GM12878 (cell line): ENCODE results near the gene RARG. TPM values are rescaled to one million over a fixed set of nuclear protein-coding genes. Genes with fewer than 3 reads are reported as not detected.

Source experiments
- ATAC-seq: fragments of 200-7000 bp; cut with Tn5 transposase; 3 replicates; pipeline ENCODE4 v1.9.1; 2020; ENCODE audit warnings: mild to moderate bottlenecking, moderate library complexity
- BruUV-seq: library from RNA; stranded (reverse); fragments of 400-500 nt; replicated peaks from 2 replicates; lab custom pipeline; 2021; lab: Mats Ljungman, UMichigan
- CTCF ChIA-PET: fragments of 300-600 bp; sonication (Branson Sonifier 250); formaldehyde crosslinking; extraction: SDS; loops from one replicate; lab custom pipeline; 2021; ENCODE audit warnings: inconsistent platforms; lab: Yijun Ruan, JAX
- POLR2A ChIA-PET: fragments of 350-600 bp; formaldehyde crosslinking; extraction: SDS; loops from one replicate; lab custom pipeline; 2021; ENCODE audit warnings: inconsistent platforms; lab: Charles Lee
- RAD21 ChIA-PET: fragments of 300-600 bp; sonication (Branson Sonifier 250); formaldehyde crosslinking; loops from one replicate; lab custom pipeline; 2023; ENCODE audit warnings: antibody characterized with exemption; ENCODE audit not compliant: unreplicated experiment; lab: Charles Lee
- SMC1A ChIA-PET: fragments of 300-600 bp; sonication (Branson Sonifier 250); formaldehyde crosslinking; loops from one replicate; lab custom pipeline; 2023; ENCODE audit not compliant: unreplicated experiment, uncharacterized antibody; lab: Charles Lee
- DNase-seq: peaks from one replicate; pipeline ENCODE4 v3.0.0-alpha.2; 2011; ENCODE audit warnings: low read depth, low spot score
- FAIRE-seq: peaks from 3 replicates; lab custom pipeline; 2011; peaks lifted over from hg19 to GRCh38; lab: Jason Lieb, UNC
- H2AFZ ChIP-seq: 2 replicates; pipeline ENCODE4 v1.6.0; 2011; ENCODE audit warnings: low read depth, low read length, control low read depth; ENCODE audit not compliant: control insufficient read depth
- H3K27ac ChIP-seq: 2 replicates; pipeline ENCODE4 v1.5.1; 2011; ENCODE audit warnings: control low read depth; ENCODE audit not compliant: control insufficient read depth, insufficient read depth
- H3K27me3 ChIP-seq, 2 experiments: replicated peaks in 1 of 2; 2 replicates each; pipeline versions ENCODE4 v1.6.0 to v1.6.1; 2011; ENCODE audit warnings: low read length in 1 of 2; ENCODE audit not compliant: control insufficient read depth in 2 of 2, insufficient read depth in 2 of 2
- H3K36me3 ChIP-seq, 2 experiments: 2 replicates each; pipeline ENCODE4 v1.5.1; 2011; ENCODE audit warnings: low read length in 1 of 2; ENCODE audit not compliant: control insufficient read depth in 2 of 2, insufficient read depth in 2 of 2
- H3K4me1 ChIP-seq: 2 replicates; pipeline ENCODE4 v1.6.1; 2011; ENCODE audit warnings: mild to moderate bottlenecking, low read length, moderate library complexity, mixed read lengths; ENCODE audit not compliant: control insufficient read depth, insufficient read depth
- H3K4me2 ChIP-seq: 2 replicates; pipeline ENCODE4 v1.6.0; 2011; ENCODE audit warnings: control low read depth; ENCODE audit not compliant: control insufficient read depth, insufficient read depth
- H3K4me3 ChIP-seq: fragments of 200-600 bp; sonication (generic); 2 replicates; pipeline ENCODE4 v1.5.1; 2016
- H3K79me2 ChIP-seq: 2 replicates; pipeline ENCODE4 v1.6.0; 2011; ENCODE audit warnings: low read length; ENCODE audit not compliant: control insufficient read depth, insufficient read depth
- H3K9ac ChIP-seq: 2 replicates; pipeline ENCODE4 v1.8.0; 2011; ENCODE audit warnings: low read length, control low read depth, mixed read lengths; ENCODE audit not compliant: control insufficient read depth, insufficient read depth
- H3K9me3 ChIP-seq: replicated peaks from 3 replicates; pipeline ENCODE4 v1.5.1; 2011; ENCODE audit warnings: mild to moderate bottlenecking, low read length; ENCODE audit not compliant: control insufficient read depth, insufficient read depth
- H4K20me1 ChIP-seq: 2 replicates; pipeline ENCODE4 v1.6.0; 2011; ENCODE audit not compliant: control insufficient read depth, insufficient read depth
- CBX3 ChIP-seq: fragments of 200-600 bp; sonication (generic); IDR thresholded peaks from 2 replicates; pipeline ENCODE4 v1.6.1; 2016; ENCODE audit warnings: low read depth, borderline replicate concordance
- CHD4 ChIP-seq: fragments of 200-600 bp; sonication (generic); IDR thresholded peaks from 2 replicates; pipeline ENCODE4 v1.6.1; 2016; ENCODE audit warnings: mild to moderate bottlenecking
- EP300 ChIP-seq, 2 experiments: fragments of 150-350 bp in 1 of 2; IDR thresholded peaks; 2 replicates each; pipeline ENCODE4 v1.6.1; 2011 to 2012; ENCODE audit warnings: low read depth in 2 of 2, low read length in 2 of 2, borderline replicate concordance in 1 of 2, improper control_type of control experiment in 1 of 2, inconsistent platforms in 1 of 2; ENCODE audit not compliant: control insufficient read depth in 1 of 2
- NFIC ChIP-seq: IDR thresholded peaks from 2 replicates; pipeline ENCODE4 v1.6.1; 2012; ENCODE audit warnings: low read depth, mild to moderate bottlenecking, inconsistent platforms, low read length, moderate library complexity
- WRNIP1 ChIP-seq: IDR thresholded peaks from 2 replicates; pipeline ENCODE4 v1.6.1; 2011; ENCODE audit warnings: low read depth, low read length, improper control_type of control experiment, borderline replicate concordance
- ZNF217 ChIP-seq: fragments of 450-650 bp; IDR thresholded peaks from 2 replicates; pipeline ENCODE4 v1.6.1; 2017; ENCODE audit warnings: antibody characterized with exemption, mild to moderate bottlenecking
- WGBS: methylation state at CpG from one replicate; pipeline ENCODE4 v1.1.6; 2016; ENCODE audit warnings: low lambda C conversion rate; ENCODE audit not compliant: insufficient replicate concordance, insufficient coverage; ENCODE audit errors: missing lambda C conversion rate; 5-methylcytosine and 5-hydroxymethylcytosine counted together
- in situ Hi-C: fragments of 300-500 bp; cut with MboI; formaldehyde crosslinking; loops from 9 replicates; pipeline ENCODE4 v1.14.3; 2018; ENCODE audit warnings: mixed read lengths
- intact Hi-C: fragments of 100-400 bp; cut with micrococcal nuclease; formaldehyde crosslinking; loops from one replicate; pipeline ENCODE4 v1.14.2; 2022; ENCODE audit not compliant: unreplicated experiment
- polyA plus RNA-seq, 11 experiments: library from polyadenylated mRNA; depleted of rRNA in 4 of 11; unstranded in 6 of 11; stranded (reverse) in 5 of 11; fragments of >200 nt; fragmentation: Nextera tagmentation in 4 of 11; fragmentation: Illumina TruSeq in 1 of 11; extraction: Ambion mirVana in 4 of 11; extraction: Trizol in 1 of 11; gene quantifications; 1 replicate in 1 of 11; 2 replicates in 10 of 11; pipeline versions ENCODE4 v1.2.1 to v1.2.3, GENCODE V29; 2011 to 2016; ENCODE audit warnings: inconsistent platforms in 2 of 11, missing spikeins in 2 of 11, low read depth in 1 of 11
- total RNA-seq, 4 experiments: library from RNA; depleted of rRNA in 3 of 4; stranded (reverse); fragments of >200 nt in 3 of 4; fragmentation: Illumina TruSeq in 1 of 4; extraction: Trizol in 1 of 4; gene quantifications; 2 replicates each; pipeline versions ENCODE4 v1.2.1 to v1.2.3, GENCODE V29; 2013 to 2021

The RARG gene
- total and polyA plus RNA-seq, 10 of the 15 experiments (the other 5 are each of a cell fraction or from before 2014, with no cell fraction given): 0.27 to 8.1 (median 4.1) TPM

DNA sequence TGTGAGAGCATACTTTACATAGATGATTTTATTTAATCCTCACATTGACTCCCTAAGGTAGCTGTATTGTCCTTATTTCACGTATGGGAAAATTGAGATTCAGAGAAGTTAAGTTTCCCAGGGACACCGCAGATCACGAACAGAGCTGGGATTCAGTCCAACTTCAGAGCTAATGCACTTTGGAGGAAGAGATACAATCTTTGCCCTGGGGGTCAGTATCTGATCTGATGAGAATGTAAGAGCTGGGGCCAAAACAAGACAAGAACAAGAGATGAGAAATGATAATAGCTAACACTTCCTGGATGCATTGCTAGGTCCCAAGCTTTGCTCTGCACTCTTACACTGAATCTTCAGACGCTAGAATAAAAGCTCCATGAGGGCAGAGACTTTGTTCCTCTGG lies 45.3 kb downstream of the RARG start:
- Histone ChIP-seq H3K9me3 (no peaks in the 10 kb centered on the region), H3K79me2 (peaks cover 13% of the 10 kb centered on the region), H3K36me3 (peaks cover 7 to 22% of the 10 kb centered on the region in 2 experiments; a peak in 3 of 4 replicates), H3K4me1 (peaks cover 3% of the 10 kb centered on the region; the same call in 1 of the 2 replicates), H2AFZ (no peak overlapping the region), H3K9ac (no peak overlapping the region), H4K20me1 (no peaks in the 10 kb centered on the region), H3K27ac (no peak overlapping the region), H3K4me2 (no peak overlapping the region), H3K27me3 (no peaks in the 10 kb centered on the region), H3K4me3 (no peak overlapping the region)
- 94% methylated on average over 4 of the region's 4 CpGs for WGBS
- POLR2A ChIA-PET: interaction anchor here (0.7 to 1.6 kb wide), 4 partner anchors 9 to 54 kb away, joined by 3 to 6 read pairs (median 3); no protein-coding TSS in a partner anchor
- FAIRE-seq: no peak
- SMC1A ChIA-PET: interaction anchor here (0.8 to 5.3 kb wide), 9 partner anchors 9 to 121 kb away, joined by 3 to 19 read pairs (median 7); no protein-coding TSS in a partner anchor
- intact Hi-C loops (no loop called here), in situ Hi-C loops (no loop called here)
- CTCF ChIA-PET: interaction anchor here (0.5 to 6.7 kb wide), 14 partner anchors 9 to 135 kb away, joined by 3 to 89 read pairs (median 4); partner anchors contain the start of genes AAAS and ESPL1
- no TSS peak for BruUV-seq
- TF ChIP-seq CHD4 (no peak), CBX3 (no peak), EP300 (IDR thresholded peaks at IDR 0.05; ENCODE audit: borderline replicate concordance in 1 of 2, control insufficient read depth in 1 of 2, low read depth in 2 of 2, low read length in 2 of 2) (no peak), WRNIP1 (no peak), NFIC (no peak), ZNF217 (no peak)
- DNase-seq: no peak
- no peak for ATAC-seq
- RAD21 ChIA-PET: interaction anchor here (0.9 to 1.8 kb wide), 3 partner anchors 26 to 28 kb away, joined by 3 to 7 read pairs (median 4); no protein-coding TSS in a partner anchor
